Smooth muscle cell (in vitro differentiated cells): ENCODE data around the gene PIGC. TPM values are rescaled to one million over a fixed set of nuclear protein-coding genes. Genes with fewer than 3 reads are reported as not detected.
A peak's percentile ranks its signal among the peaks of the same experiment; 100 is the strongest.

ENCODE experiments used
- DNase-seq: peaks from one replicate; lab custom pipeline; 2025; ENCODE audit not compliant: unreplicated experiment; lab: John Stamatoyannopoulos, UW
- H2AFZ ChIP-seq: fragments of 200-600 bp; sonication (generic); 2 replicates; pipeline ENCODE4 v1.6.0; 2016; ENCODE audit warnings: antibody characterized with exemption, low read depth, mild to moderate bottlenecking
- H3F3A ChIP-seq: fragments of 200-600 bp; sonication (generic); 2 replicates; pipeline ENCODE4 v1.6.0; 2017; ENCODE audit warnings: antibody characterized with exemption, low read depth
- H3K27ac ChIP-seq: fragments of 200-600 bp; sonication (generic); 2 replicates; pipeline ENCODE4 v1.5.1; 2016; ENCODE audit warnings: low read depth, mild to moderate bottlenecking
- H3K27me3 ChIP-seq: fragments of 200-600 bp; sonication (generic); 2 replicates; pipeline ENCODE4 v1.6.1; 2016; ENCODE audit warnings: low read depth, mild to moderate bottlenecking
- H3K36me3 ChIP-seq: fragments of 200-600 bp; sonication (generic); 2 replicates; pipeline ENCODE4 v1.5.1; 2016; ENCODE audit warnings: low read depth
- H3K4me1 ChIP-seq: fragments of 200-600 bp; sonication (generic); 2 replicates; pipeline ENCODE4 v1.5.1; 2016; ENCODE audit warnings: low read depth
- H3K4me2 ChIP-seq: fragments of 200-600 bp; sonication (generic); 2 replicates; pipeline ENCODE4 v1.6.0; 2016; ENCODE audit warnings: mild to moderate bottlenecking
- H3K4me3 ChIP-seq: fragments of 200-600 bp; sonication (generic); 2 replicates; pipeline ENCODE4 v1.5.1; 2016; ENCODE audit warnings: mild to moderate bottlenecking
- H3K79me2 ChIP-seq: fragments of 200-600 bp; sonication (generic); 2 replicates; pipeline ENCODE4 v1.6.0; 2016; ENCODE audit warnings: low read depth, mild to moderate bottlenecking
- H3K9ac ChIP-seq: fragments of 200-600 bp; sonication (generic); 2 replicates; pipeline ENCODE4 v1.6.0; 2016; ENCODE audit warnings: low read depth
- H3K9me3 ChIP-seq: fragments of 200-600 bp; sonication (generic); replicated peaks from 2 replicates; pipeline ENCODE4 v1.5.1; 2016; ENCODE audit warnings: low read depth
- H4K20me1 ChIP-seq: fragments of 200-600 bp; sonication (generic); 2 replicates; pipeline ENCODE4 v1.6.0; 2016; ENCODE audit warnings: low read depth
- CTCF ChIP-seq: fragments of 200-600 bp; sonication (generic); IDR thresholded peaks from 2 replicates; pipeline ENCODE4 v1.5.1; 2017; ENCODE audit warnings: borderline replicate concordance, mild to moderate bottlenecking, antibody characterized with exemption; ENCODE audit not compliant: insufficient read depth, poor library complexity, severe bottlenecking
- WGBS: methylation state at CpG from one replicate; pipeline ENCODE4 v1.1.7; 2016; ENCODE audit warnings: low lambda C conversion rate; 5-methylcytosine and 5-hydroxymethylcytosine counted together
- polyA plus RNA-seq: library from polyadenylated mRNA; unstranded; fragments of >200 nt; fragmentation: Nextera tagmentation; extraction: Ambion mirVana; gene quantifications from 2 replicates; pipeline ENCODE4 v1.2.1, GENCODE V29; 2016
- total RNA-seq: library from RNA; depleted of rRNA; stranded (reverse); fragments of >200 nt; gene quantifications from 2 replicates; pipeline ENCODE4 v1.2.3, GENCODE V29; 2014

Gene PIGC
- total and polyA plus RNA-seq, 2 experiments from 2014 or later = 25.3 to 41.1 TPM

GRCh38 chr1:172456344-172456769 lies 12.5 kb upstream of the PIGC start:
- no peak for TF ChIP-seq CTCF
- Histone ChIP-seq H3K36me3 (no peaks in the 10 kb centered on the region), H3F3A (peaks cover 15% of the 10 kb centered on the region), H3K79me2 (no peaks in the 10 kb centered on the region), H3K27me3 (no peaks in the 10 kb centered on the region), H3K9ac (no peak overlapping the region), H3K27ac (no peak overlapping the region), H3K4me2 (no peak overlapping the region), H3K9me3 (no peaks in the 10 kb centered on the region), H4K20me1 (no peaks in the 10 kb centered on the region), H2AFZ (no peak overlapping the region), H3K4me3 (no peak overlapping the region), H3K4me1 (peaks cover 37% of the 10 kb centered on the region)
- 92% methylated on average over 5 of the region's 5 CpGs for WGBS
- no peak for DNase-seq

GRCh38 chr1:172455451-172455850 lies 11.6 kb upstream of the PIGC start:
- Histone ChIP-seq H2AFZ (no peak overlapping the region), H3F3A (peaks cover 17% of the 10 kb centered on the region), H3K9ac (no peak overlapping the region), H3K4me1 (peaks cover 37% of the 10 kb centered on the region), H3K4me3 (no peak overlapping the region), H3K9me3 (no peaks in the 10 kb centered on the region), H3K27me3 (no peaks in the 10 kb centered on the region), H3K27ac (no peak overlapping the region), H4K20me1 (no peaks in the 10 kb centered on the region), H3K79me2 (no peaks in the 10 kb centered on the region), H3K4me2 (no peak overlapping the region), H3K36me3 (no peaks in the 10 kb centered on the region)
- no peak for TF ChIP-seq CTCF
- no peak for DNase-seq
- 96% methylated on average over 1 of the region's 1 CpG for whole genome bisulfite sequencing

GRCh38 chr1:172453607-172454006 lies 9.7 kb upstream of the PIGC start:
- Histone ChIP-seq H4K20me1 (no peaks in the 10 kb centered on the region), H3K79me2 (no peaks in the 10 kb centered on the region), H3K4me2 (no peak overlapping the region), H3K9ac (no peak overlapping the region), H3K27ac (no peak overlapping the region), H3K36me3 (no peaks in the 10 kb centered on the region), H3K4me3 (no peak overlapping the region), H2AFZ (no peak overlapping the region), H3K27me3 (no peaks in the 10 kb centered on the region), H3K9me3 (no peaks in the 10 kb centered on the region), H3K4me1 (peaks cover 31% of the 10 kb centered on the region), H3F3A (peaks cover 21% of the 10 kb centered on the region)
- no peak for TF ChIP-seq CTCF
- WGBS = 94% methylated on average over 1 of the region's 1 CpG
- no peak for DNase-seq

- WGBS = 80% methylated on average over 6 of the region's 6 CpGs
- Histone ChIP-seq H3K79me2 (no peaks in the 10 kb centered on the region), H2AFZ (peak overlapping the region; percentile 21), H3K36me3 (no peaks in the 10 kb centered on the region), H3K4me1 (peaks cover 31% of the 10 kb centered on the region), H3K4me2 (no peak overlapping the region), H4K20me1 (no peaks in the 10 kb centered on the region), H3K4me3 (no peak overlapping the region), H3K9me3 (no peaks in the 10 kb centered on the region), H3K27ac (peak overlapping the region; percentile 72), H3F3A (peaks cover 21% of the 10 kb centered on the region), H3K27me3 (no peaks in the 10 kb centered on the region), H3K9ac (no peak overlapping the region)
- TF ChIP-seq CTCF = no peak
- no peak for DNase-seq
Measured at GRCh38 chr1:172453153-172453545, 9.3 kb upstream of the PIGC start.
